Stimulated activated CD4-positive, alpha-beta T cell treated with anti-CD3 and anti-CD28 coated beads, Interleukin-12 subunit alpha, Interleukin-12 subunit beta, amount 100 ng/mL, for 24 hours (primary cell): ENCODE measurements around the gene ACTL7A.

Source experiments
- DNase-seq, 2 experiments: peaks; one replicate each; pipeline ENCODE4 v3.0.0-alpha.2; 2020; ENCODE audit warnings: low read depth in 2 of 2

The ACTL7A gene

DNA sequence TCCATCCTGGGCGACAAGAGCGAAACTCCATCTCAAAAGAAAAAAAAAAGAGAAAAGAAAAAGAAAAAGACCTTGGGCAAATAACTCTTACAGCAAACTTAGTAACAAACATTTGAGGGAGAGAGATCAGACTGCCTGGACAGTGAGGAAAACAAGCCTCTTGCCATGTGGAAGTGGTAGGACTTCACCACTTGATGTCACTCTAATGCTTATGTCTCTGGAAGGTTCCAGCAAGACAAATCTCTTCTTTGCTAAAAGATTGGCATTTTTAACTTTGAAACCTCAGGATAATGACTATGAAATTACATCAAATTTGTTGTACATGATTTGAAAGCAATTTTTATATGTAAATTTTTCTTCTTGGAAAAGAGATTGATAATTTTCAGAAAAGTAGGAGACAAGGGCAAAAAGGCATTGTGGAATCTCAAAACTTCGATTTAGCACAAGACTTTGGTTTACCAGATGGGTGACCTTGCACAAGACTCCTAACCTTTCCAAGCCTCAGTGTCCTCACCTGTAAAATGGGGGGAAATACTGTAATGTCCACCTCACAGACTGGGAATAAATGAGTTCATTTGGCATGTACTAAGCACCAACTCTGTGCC, 11.7 kb upstream of the ACTL7A start:
- no peak for DNase-seq

DNA sequence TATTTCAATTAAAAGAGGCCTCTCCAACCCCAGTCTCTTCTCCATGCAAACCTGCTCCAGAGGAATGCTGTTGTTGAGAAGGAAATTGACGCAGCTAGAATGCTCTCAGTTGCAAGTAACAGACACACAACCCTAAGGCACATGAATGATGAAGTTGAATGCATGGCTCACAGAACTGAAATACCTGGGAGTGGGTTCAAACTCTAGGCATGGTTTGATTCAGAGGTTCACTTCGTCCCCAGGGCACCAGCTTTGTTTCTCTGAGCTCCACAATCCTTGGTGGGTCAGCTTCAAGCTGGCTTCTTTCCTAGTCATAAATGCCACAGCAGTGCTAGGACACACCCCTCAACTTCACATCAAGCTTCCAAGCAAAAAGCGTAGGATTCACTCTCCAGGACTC, 10.9 kb upstream of the ACTL7A start:
- no peak for DNase-seq

GRCh38 chr9:108852079-108852478, 10.0 kb upstream of the ACTL7A start:
- no peak for DNase-seq

- no peak for DNase-seq
These were observed 8.0 kb upstream of the ACTL7A start for GRCh38 chr9:108854094-108854493.

- no peak for DNase-seq
These were observed 7.2 kb upstream of the ACTL7A start for GRCh38 chr9:108854641-108855528.

GRCh38 chr9:108855529-108855886, 6.6 kb upstream of the ACTL7A start:
- DNase-seq = no peak

GRCh38 chr9:108855888-108856287, 6.2 kb upstream of the ACTL7A start, which contains the start of gene ACTL7B:
ACTL7B (minus strand) TSS chr9:108855986; CDS start chr9:108855930, 56 bp downstream.
- DNase-seq = no peak

DNA sequence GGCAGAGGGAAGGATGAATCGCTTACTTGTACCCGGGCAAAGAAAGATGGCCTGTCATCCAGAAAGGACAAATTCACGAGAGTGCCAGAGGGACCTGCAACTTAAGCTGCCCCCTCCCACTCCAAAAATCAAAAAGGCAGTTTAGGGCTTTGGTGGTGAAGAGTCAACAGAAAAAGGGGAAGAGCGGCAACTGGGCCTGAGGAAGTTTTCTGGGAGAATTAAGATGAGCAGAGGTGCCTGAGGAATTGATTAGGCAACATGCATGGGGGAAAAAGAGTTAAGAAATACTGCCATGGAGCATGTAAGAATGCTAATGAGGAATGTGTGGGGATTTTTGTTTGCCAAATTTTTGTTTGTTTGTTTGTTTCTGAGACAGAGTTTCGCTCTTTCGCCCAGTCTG, 4.5 kb upstream of the ACTL7A start:
- DNase-seq = no peak

- no peak for DNase-seq
These were observed 2.5 kb upstream of the ACTL7A start for GRCh38 chr9:108859459-108860114.

DNA sequence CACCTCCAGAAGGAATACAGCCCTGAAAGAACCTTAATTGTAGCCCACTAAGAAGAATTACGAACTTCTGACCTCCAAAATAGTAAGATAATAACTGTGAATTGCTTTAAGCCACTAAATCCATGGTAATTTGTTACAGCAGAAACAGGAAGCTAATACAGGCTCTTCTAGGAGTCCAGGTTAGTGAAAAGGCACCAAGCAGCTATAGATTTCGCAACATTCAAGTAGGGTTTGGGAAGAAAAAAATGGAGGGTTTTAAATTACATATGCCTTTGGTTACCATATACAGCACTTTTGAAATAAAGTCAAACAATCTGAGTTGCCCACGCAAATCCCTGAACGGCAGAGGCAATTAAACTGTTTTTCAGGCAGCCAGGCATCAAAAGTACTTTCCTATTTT, 1.7 kb upstream of the ACTL7A start:
- DNase-seq = no peak

- DNase-seq = no peak
These were observed 1.3 kb upstream of the ACTL7A start for GRCh38 chr9:108860764-108861163.

DNA sequence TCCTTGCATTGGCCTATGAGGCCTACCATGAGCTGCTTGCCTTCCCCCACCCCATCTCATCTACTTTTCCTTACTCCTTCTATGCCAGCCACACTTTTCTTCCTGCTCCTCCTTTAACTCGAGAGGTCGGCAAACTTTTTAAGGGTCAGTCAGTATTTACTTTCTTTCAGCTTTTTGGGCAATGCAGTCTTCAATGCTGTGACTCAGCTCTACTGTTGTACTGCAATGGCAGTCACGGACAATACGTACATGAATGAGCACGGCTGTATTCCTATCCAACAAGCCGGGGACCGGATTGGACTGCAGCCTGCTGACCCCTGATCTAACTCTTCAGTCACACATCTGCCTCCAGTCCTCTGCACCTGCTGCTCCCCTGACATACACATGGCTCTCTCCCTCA, 602 bp upstream of the ACTL7A start:
- no peak for DNase-seq

- no peak for DNase-seq
These were observed 1.8 kb downstream of the ACTL7A start for GRCh38 chr9:108863891-108864290.

DNA sequence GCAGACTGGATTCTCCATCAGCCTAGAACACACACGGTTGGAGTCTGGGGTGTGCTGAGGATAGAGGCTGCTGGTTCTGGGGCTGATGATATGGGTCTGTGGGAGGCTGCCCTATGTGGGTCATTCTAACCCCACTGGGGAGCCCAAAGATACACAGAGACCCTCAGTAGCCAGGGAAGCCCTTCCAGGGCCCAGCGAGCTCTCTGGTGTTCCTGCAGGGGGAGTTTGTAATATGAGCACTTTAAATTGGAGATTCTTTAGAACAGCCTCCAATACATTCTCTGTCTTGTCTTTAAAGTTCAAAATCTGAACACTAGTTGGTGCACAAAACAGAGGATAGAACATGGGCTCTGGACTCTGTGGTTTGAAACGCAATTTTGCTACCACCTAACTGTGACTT, 2.4 kb downstream of the ACTL7A start:
- no peak for DNase-seq

GRCh38 chr9:108865037-108865436, 3.0 kb downstream of the ACTL7A start:
- no peak for DNase-seq

- DNase-seq = no peak
These were observed 3.9 kb downstream of the ACTL7A start for GRCh38 chr9:108866001-108866420.

GRCh38 chr9:108867116-108867515, 5.0 kb downstream of the ACTL7A start:
- DNase-seq = no peak

DNA sequence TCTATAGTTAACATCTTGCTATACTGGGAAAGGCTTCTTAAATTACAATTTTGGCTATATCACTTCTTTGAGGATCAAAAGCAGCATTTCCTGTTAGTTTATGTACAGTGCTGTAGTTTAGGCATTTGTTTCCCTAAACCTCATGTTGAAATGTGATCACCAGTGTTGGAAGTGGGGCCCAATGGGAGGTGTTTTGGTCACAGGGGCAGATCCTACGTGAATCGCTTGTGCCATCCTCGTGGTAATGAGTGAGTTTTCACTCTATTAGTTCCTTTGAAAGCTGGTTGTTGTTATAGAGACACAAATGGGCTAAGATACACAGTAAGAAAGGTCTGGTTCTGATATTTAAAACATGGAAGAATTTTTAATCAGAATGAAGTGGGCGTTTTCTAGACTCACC, 5.8 kb downstream of the ACTL7A start:
- DNase-seq = no peak

DNA sequence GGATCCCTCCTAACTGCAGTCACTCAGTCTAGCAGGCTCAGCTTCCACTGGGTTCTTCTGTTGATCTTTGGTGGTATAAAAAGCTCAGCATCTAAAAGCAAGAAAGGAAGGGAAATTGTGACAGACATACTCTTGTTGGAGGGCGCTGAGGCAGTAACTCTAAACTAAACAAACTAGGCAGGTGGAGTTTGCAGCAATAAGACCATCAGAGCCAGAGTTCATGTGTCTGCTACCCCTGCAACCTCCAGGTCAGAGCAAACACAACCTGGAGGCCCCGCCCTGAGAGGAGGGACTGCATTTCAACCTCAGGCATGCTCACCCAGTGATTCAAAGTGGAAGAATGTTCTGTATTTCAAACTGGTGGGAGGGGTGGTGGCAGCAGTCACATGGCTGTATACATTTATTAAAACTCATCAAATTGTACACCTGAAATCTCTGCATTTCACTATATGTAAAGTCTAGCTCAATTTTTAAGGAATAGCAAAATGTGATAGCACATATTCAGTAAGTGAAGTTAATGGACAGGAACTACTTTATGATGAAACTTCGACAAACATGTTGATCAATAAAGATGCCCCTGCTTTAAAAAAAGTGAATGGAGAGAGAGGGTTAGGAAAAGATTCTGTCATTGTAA, 7.1 kb downstream of the ACTL7A start:
- no peak for DNase-seq

DNA sequence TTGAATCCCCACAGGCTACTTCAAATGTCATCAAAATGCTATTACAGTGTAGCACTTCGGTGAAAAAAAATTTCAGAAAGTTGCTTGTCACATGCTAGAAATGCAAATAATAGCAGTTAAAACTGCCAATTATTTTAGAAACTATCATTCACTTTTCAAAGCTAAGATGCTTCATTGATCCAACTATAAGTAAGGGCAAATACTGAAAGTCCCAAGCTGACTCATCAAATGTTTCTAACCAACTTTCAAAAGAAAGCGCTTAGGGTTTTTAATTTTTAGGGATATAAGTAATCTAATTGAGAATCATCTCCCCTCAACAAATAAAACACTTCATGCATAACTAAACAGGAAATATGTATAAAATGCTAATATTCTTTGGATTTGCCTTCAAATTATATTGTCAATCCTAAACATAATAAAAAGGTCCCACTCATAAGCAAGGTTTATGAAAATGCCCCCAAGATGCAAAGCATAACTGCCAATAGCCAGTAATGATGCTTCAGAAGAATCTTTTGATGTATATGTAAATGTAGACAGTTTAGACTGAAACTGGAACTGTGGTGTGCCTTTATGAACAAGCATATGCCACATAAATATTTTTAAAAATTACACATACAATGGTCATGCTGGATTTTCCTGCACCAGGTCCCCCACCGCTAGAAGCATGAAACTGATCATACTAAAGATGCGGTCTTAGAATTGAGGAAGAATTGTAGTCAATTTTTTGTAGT, 12.2 kb downstream of the ACTL7A start:
- no peak for DNase-seq

DNA sequence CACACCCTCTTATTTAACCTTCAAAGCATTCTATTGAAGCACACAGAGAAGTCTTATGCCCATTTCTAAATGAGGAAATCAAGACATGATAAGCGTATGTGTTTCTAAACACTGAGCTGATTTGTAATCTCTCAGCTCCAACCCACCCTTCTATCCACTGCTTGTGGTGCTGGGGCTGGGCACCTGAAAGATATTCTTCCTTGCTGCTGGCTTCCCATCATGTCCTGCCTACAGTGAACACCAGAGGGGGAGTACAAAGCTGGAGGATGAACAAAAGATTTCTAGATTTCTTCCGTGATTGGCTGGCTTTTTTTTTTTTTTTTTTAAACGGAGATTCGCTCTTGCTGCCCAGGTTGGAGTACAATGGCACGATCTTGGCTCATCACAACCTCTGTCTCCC, 14.4 kb downstream of the ACTL7A start:
- DNase-seq = no peak

DNA sequence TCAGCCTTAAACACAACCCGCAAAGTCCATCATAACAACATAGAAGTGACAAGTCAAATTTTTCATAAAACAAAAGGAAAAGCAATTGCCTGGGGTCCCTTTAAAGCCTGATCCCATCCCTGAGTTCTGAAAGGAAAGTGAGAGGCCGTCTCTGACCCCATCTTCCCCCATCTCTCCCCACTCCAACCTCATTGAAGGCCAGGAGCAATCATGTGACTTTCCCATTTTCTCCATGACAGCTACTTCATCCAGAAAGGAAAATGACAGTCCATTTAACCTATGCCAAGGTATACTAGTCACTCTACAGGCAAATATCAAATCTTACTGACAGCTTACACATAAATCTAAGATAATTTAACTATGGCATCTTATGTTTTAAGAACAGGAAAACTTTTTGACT, 15.5 kb downstream of the ACTL7A start:
- DNase-seq = no peak
